ENCODE measurements around the gene BUD23. TPM values are rescaled to one million over a fixed set of nuclear protein-coding genes. Genes with fewer than 3 reads are reported as not detected.

The BUD23 gene
- polyA plus RNA-seq, 4 donors = 37.8 to 90.0 (median 61.7) TPM

DNA sequence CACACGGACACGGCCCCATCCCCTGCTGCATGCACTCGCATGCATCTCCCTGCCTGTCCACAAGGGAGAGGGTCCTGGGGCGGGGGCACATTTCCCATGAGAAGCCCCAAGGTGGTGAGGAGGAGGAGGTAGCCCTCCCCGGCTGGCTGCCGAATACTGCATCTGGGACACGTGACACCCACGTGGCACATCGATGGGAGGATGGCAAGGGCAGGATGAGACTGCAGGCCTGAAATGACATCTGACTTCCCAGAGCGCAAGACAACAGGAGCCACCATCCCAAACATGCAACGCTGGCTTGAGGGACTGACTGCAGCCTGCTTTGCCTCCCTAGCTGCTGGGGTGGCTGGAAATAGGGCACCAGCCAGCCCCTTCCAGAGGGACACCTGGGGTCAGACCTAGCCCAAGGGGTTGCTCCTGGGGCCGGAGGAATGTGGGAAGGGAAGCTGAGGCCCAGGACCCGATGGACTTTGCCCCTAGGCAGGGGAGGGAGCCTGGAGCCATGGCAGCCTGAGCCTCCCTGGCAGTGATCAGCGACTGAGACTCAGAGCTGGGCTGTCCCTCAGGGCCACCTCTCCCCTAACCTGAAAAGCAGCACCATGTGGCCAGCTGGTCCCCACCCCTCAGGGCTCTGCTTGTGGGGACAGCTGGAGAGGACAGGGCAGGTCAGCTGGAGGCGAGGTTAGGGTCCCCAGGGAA lies 16.1 kb downstream of the BUD23 start:
- Histone ChIP-seq H3K36me3 (ENCODE audit: control insufficient read depth in 3 of 3, insufficient read depth in 2 of 3, low read depth in 1 of 3, low read length in 3 of 3) (peaks cover 5 to 95% (median 12%) of the 10 kb centered on the region in 3 donors), H3K27ac (ENCODE audit: low read depth in 1 of 3, low read length in 2 of 3) (peak overlapping the region in 1 of 3 donors; percentile 51), H3K9me3 (ENCODE audit: control insufficient read depth in 2 of 2, insufficient read depth in 1 of 2, low read depth in 1 of 2, low read length in 1 of 2) (no peaks in the 10 kb centered on the region), H3K4me1 (ENCODE audit: control insufficient read depth in 3 of 3, insufficient read depth in 2 of 3, low read depth in 1 of 3, low read length in 2 of 3) (peaks cover 0 to 37% (median 2%) of the 10 kb centered on the region in 3 donors), H3K27me3 (ENCODE audit: control insufficient read depth in 3 of 3, insufficient read depth in 3 of 3, low read length in 3 of 3) (no peaks in the 10 kb centered on the region), H3K4me3 (ENCODE audit: low read depth in 1 of 3, low read length in 3 of 3) (no peak overlapping the region)
- 71 to 81% (median 75%) methylated on average over 14 to 15 of the region's 15 CpGs for WGBS, 3 donors
- DNase-seq (peak; percentile 39 to 61), FAIRE-seq (no peak)

DNA sequence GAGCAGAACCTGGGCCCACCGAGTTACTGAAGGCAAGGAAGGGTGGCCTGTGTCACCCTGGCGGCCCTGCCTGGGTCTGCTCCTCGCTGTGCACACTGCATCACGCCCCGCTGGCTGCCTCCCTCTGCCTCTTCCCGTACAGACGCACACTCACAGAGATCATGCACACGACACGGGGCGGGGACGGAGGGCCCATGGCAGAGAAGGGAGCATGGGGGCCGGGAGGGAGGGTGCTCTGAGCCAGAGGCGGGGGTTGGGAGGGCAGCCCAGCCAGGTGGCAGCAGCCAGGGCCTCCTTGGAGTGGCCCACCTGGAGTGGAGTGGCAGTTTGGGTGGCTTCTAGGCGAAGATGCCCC lies 16.6 kb downstream of the BUD23 start:
- DNase-seq (no peak), FAIRE-seq (no peak)
- Histone ChIP-seq H3K36me3 (ENCODE audit: control insufficient read depth in 3 of 3, insufficient read depth in 2 of 3, low read depth in 1 of 3, low read length in 3 of 3) (peaks cover 5 to 95% (median 9%) of the 10 kb centered on the region in 3 donors), H3K27ac (ENCODE audit: low read depth in 1 of 3, low read length in 2 of 3) (peak overlapping the region in 1 of 3 donors; percentile 51), H3K4me1 (ENCODE audit: control insufficient read depth in 3 of 3, insufficient read depth in 2 of 3, low read depth in 1 of 3, low read length in 2 of 3) (peaks cover 0 to 42% (median 2%) of the 10 kb centered on the region in 3 donors), H3K27me3 (ENCODE audit: control insufficient read depth in 3 of 3, insufficient read depth in 3 of 3, low read length in 3 of 3) (no peaks in the 10 kb centered on the region), H3K4me3 (ENCODE audit: low read depth in 1 of 3, low read length in 3 of 3) (no peak overlapping the region), H3K9me3 (ENCODE audit: control insufficient read depth in 2 of 2, insufficient read depth in 1 of 2, low read depth in 1 of 2, low read length in 1 of 2) (no peaks in the 10 kb centered on the region)
- whole genome bisulfite sequencing, 3 donors = 76 to 85% (median 81%) methylated on average over 11 to 14 of the region's 14 CpGs

DNA sequence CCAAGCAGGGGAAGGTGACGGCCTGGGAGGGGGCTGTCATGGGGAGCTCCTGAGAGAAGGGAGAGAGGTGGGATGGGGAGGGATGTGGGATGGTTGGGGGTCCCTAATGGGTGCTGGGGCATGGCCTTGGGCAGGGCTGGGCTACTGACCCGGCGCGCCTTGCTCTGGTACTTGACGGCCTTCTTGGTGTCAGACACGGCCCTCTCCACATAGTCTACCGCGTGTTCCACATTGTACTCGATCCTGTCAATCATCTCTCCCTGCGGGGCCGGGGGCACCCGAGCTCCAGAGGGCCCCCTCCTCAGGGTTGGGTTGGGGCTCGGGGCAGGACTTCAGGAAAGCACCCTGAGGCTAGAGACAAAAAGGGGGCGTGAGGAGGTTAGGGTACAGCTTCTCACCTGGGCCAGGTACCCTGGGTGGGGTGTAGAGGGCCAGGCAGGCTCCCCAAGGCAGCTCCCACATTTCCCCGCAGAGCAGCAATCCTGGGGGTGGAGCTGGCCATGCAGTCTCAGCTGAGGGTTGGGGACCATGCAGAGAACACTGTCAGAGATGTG lies 17.3 kb downstream of the BUD23 start:
- FAIRE-seq = no peak
- DNase-seq = no peak
- H3K27me3 ChIP-seq (ENCODE audit: control insufficient read depth in 3 of 3, insufficient read depth in 3 of 3, low read length in 3 of 3) = no peaks in the 10 kb centered on the region
- H3K9me3 ChIP-seq (ENCODE audit: control insufficient read depth in 2 of 2, insufficient read depth in 1 of 2, low read depth in 1 of 2, low read length in 1 of 2) = no peaks in the 10 kb centered on the region
- peak overlapping the region in 1 of 3 donors; percentile 30 for H3K27ac ChIP-seq (ENCODE audit: low read depth in 1 of 3, low read length in 2 of 3)
- peaks cover 0 to 44% (median 2%) of the 10 kb centered on the region in 3 donors for H3K4me1 ChIP-seq (ENCODE audit: control insufficient read depth in 3 of 3, insufficient read depth in 2 of 3, low read depth in 1 of 3, low read length in 2 of 3)
- 85 to 93% (median 86%) methylated on average over 14 to 15 of the region's 15 CpGs for WGBS, 3 donors
- H3K4me3 ChIP-seq (ENCODE audit: low read depth in 1 of 3, low read length in 3 of 3) = no peak overlapping the region
- peaks cover 5 to 95% (median 9%) of the 10 kb centered on the region in 3 donors for H3K36me3 ChIP-seq (ENCODE audit: control insufficient read depth in 3 of 3, insufficient read depth in 2 of 3, low read depth in 1 of 3, low read length in 3 of 3)

DNA sequence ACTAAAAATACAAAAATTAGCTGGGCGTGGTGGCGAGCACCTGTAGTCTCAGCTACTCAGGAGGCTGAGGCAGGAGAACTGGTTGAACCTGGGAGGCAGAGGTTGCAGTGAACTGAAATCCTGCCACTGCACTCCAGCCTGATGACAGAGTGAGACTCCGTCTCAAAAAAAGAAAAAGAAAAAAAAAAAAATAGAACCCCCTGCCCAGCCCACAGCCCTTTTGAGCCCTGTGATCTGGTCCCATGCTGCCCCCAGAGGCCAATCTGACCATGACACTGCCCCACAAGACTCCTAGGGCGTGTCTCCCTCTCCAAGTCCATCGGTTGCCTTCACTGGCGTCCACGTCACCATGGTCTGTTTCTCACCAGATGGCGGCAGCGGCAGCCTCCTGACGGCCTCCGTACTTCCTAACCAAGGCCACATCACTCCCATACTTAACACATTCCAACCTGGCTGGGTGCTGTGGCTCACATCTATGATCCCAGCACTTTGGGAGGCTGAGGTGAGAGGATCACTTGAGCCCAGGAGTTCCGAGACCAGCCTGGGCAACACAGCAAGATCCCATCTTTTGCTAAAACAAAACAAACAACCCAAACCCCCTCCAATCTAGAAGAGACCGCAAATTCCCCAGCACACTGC lies 18.1 kb downstream of the BUD23 start:
- no peak overlapping the region for H3K4me3 ChIP-seq (ENCODE audit: low read depth in 1 of 3, low read length in 3 of 3)
- no peaks in the 10 kb centered on the region for H3K27me3 ChIP-seq (ENCODE audit: control insufficient read depth in 3 of 3, insufficient read depth in 3 of 3, low read length in 3 of 3)
- 49 to 64% (median 55%) methylated on average over 13 of the region's 13 CpGs for WGBS, 3 donors
- peaks cover 5 to 97% (median 7%) of the 10 kb centered on the region in 3 donors for H3K36me3 ChIP-seq (ENCODE audit: control insufficient read depth in 3 of 3, insufficient read depth in 2 of 3, low read depth in 1 of 3, low read length in 3 of 3)
- peak; percentile 82 to 90 for DNase-seq
- H3K9me3 ChIP-seq (ENCODE audit: control insufficient read depth in 2 of 2, insufficient read depth in 1 of 2, low read depth in 1 of 2, low read length in 1 of 2) = no peaks in the 10 kb centered on the region
- H3K4me1 ChIP-seq (ENCODE audit: control insufficient read depth in 3 of 3, insufficient read depth in 2 of 3, low read depth in 1 of 3, low read length in 2 of 3) = peaks cover 0 to 44% (median 2%) of the 10 kb centered on the region in 3 donors
- peak overlapping the region; percentile 43 to 88 (median 87) for H3K27ac ChIP-seq (ENCODE audit: low read depth in 1 of 3, low read length in 2 of 3)
- no peak for FAIRE-seq

DNA sequence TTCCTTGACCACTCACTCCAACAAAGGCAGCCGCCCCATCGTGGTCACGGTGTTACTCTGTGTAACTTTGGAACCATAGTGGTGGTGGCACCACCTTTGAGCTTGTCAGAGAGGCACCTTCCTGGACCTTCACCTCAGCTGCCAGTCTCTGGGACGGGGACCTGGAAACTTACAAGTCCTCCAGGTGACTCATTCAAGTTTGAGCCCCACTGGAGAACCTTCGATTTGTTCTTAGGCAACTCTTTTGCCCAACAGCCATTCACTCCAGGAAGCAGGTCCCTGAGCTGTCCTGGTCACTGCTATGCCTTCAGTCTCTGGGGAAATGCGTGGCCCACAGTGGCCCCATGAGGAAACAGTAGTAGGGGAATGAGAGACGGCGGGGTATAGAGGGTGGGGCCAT lies 18.8 kb downstream of the BUD23 start:
- Histone ChIP-seq H3K27ac (ENCODE audit: low read depth in 1 of 3, low read length in 2 of 3) (peak overlapping the region; percentile 43 to 88 (median 87)), H3K9me3 (ENCODE audit: control insufficient read depth in 2 of 2, insufficient read depth in 1 of 2, low read depth in 1 of 2, low read length in 1 of 2) (no peaks in the 10 kb centered on the region), H3K4me1 (ENCODE audit: control insufficient read depth in 3 of 3, insufficient read depth in 2 of 3, low read depth in 1 of 3, low read length in 2 of 3) (peaks cover 0 to 44% (median 2%) of the 10 kb centered on the region in 3 donors), H3K27me3 (ENCODE audit: control insufficient read depth in 3 of 3, insufficient read depth in 3 of 3, low read length in 3 of 3) (no peaks in the 10 kb centered on the region), H3K4me3 (ENCODE audit: low read depth in 1 of 3, low read length in 3 of 3) (no peak overlapping the region), H3K36me3 (ENCODE audit: control insufficient read depth in 3 of 3, insufficient read depth in 2 of 3, low read depth in 1 of 3, low read length in 3 of 3) (peaks cover 4 to 97% (median 5%) of the 10 kb centered on the region in 3 donors)
- 55 to 76% (median 56%) methylated on average over 8 of the region's 8 CpGs for WGBS, 3 donors
- DNase-seq = peak; percentile 77 to 89
- no peak for FAIRE-seq

DNA sequence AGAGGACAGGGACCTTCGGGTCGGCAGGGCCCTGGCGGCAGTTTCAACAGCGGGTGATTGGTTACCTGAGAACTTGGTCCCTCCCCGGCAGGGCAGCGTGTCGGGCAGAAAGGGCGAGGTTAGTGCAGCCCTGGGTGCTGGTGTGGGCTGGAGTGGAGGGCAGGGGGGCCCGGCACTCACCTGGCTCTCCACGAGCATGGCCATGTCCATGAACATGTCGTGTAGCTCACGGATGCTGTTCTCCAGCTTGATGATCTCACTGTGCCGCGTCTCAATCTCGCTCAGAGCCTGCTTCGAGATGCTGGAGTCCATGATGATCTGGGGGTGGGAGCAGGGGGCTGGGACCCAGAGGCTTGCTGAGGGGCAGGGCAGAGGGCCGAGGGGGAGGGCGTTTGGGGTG lies 19.3 kb downstream of the BUD23 start:
- WGBS, 3 donors = 87 to 94% (median 89%) methylated on average over 16 to 18 of the region's 18 CpGs
- no peak for FAIRE-seq
- Histone ChIP-seq H3K27me3 (ENCODE audit: control insufficient read depth in 3 of 3, insufficient read depth in 3 of 3, low read length in 3 of 3) (no peaks in the 10 kb centered on the region), H3K4me3 (ENCODE audit: low read depth in 1 of 3, low read length in 3 of 3) (no peak overlapping the region), H3K36me3 (ENCODE audit: control insufficient read depth in 3 of 3, insufficient read depth in 2 of 3, low read depth in 1 of 3, low read length in 3 of 3) (peaks cover 0 to 96% (median under 1%) of the 10 kb centered on the region in 3 donors), H3K27ac (ENCODE audit: low read depth in 1 of 3, low read length in 2 of 3) (peak overlapping the region; percentile 43 to 88 (median 87)), H3K4me1 (ENCODE audit: control insufficient read depth in 3 of 3, insufficient read depth in 2 of 3, low read depth in 1 of 3, low read length in 2 of 3) (peaks cover 0 to 44% (median 2%) of the 10 kb centered on the region in 3 donors), H3K9me3 (ENCODE audit: control insufficient read depth in 2 of 2, insufficient read depth in 1 of 2, low read depth in 1 of 2, low read length in 1 of 2) (no peaks in the 10 kb centered on the region)
- DNase-seq = no peak

DNA sequence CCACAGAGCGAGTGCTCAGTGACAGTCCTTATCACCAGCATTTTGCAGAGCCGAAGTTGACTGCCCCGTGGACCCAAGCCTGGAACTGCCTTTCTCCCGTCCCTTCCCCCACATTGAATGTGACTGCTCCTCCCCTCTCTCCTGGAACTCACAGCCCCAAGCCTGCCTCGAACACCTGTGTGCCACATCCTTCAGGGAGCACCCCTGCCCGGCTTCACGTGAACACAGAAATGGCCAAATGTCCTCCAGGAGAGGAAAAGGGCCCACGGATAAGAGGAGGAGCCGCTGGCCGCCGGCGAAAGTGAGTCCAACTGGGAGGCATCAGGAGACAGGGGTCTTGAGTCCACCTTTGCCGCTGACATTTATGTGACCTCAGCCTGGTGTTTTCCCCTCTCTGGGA lies 19.8 kb downstream of the BUD23 start:
- DNase-seq = no peak
- H3K27ac ChIP-seq (ENCODE audit: low read depth in 1 of 3, low read length in 2 of 3) = peak overlapping the region in 2 of 3 donors; percentile 87 to 88
- WGBS, 3 donors = 76 to 77% (median 76%) methylated on average over 13 of the region's 13 CpGs
- FAIRE-seq = no peak
- peaks cover 0 to 44% (median 2%) of the 10 kb centered on the region in 3 donors for H3K4me1 ChIP-seq (ENCODE audit: control insufficient read depth in 3 of 3, insufficient read depth in 2 of 3, low read depth in 1 of 3, low read length in 2 of 3)
- H3K27me3 ChIP-seq (ENCODE audit: control insufficient read depth in 3 of 3, insufficient read depth in 3 of 3, low read length in 3 of 3) = no peaks in the 10 kb centered on the region
- H3K36me3 ChIP-seq (ENCODE audit: control insufficient read depth in 3 of 3, insufficient read depth in 2 of 3, low read depth in 1 of 3, low read length in 3 of 3) = peaks cover 0 to 92% (median 0%) of the 10 kb centered on the region in 3 donors
- no peaks in the 10 kb centered on the region for H3K9me3 ChIP-seq (ENCODE audit: control insufficient read depth in 2 of 2, insufficient read depth in 1 of 2, low read depth in 1 of 2, low read length in 1 of 2)
- H3K4me3 ChIP-seq (ENCODE audit: low read depth in 1 of 3, low read length in 3 of 3) = no peak overlapping the region

DNA sequence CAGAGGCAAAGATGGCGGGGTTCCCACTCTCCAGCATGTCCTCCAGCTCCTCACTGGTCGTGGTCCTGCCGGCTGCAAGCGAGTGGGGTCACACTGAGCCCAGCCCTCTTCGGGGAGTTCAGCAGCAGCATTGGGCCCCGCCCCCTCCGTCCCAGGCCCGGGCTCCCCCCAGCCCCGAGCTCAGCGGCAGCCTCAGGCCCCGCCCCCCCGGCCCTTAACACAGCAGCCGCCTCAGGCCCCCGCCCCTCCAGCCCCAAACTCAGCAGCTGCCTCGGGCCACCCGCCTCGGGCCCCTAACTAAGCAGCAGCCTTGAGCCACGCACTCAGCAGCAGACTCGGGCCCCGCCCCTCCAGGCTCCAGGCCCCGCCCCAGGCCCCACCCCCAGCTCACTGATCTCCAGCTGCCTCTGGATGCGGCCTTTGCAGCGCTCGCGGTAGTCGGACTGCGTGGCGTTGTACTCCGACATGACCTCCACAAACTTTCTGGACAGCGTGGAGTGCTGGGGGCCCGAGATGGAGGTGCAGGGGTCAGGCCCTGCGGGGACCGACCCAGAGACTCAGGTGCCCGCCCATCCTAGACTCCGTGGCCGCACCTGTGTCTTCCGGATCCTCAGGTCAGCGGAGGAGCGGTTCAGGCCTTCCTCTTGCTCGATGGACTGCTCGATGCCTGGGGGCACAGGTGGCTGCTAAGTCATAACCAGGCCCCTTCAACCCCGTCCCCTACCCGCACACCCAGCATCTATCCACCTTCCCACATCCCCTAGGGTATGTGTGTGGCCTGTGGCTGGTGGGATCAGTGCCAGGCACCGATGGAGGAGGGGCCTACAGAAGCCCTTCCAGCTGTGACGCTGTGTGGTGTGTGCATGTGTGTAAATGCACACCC lies 20.6 kb downstream of the BUD23 start:
- WGBS, 3 donors = 27 to 33% (median 30%) methylated on average over 32 to 45 of the region's 45 CpGs
- H3K27me3 ChIP-seq (ENCODE audit: control insufficient read depth in 3 of 3, insufficient read depth in 3 of 3, low read length in 3 of 3) = no peaks in the 10 kb centered on the region
- FAIRE-seq (no peak), DNase-seq (peak; percentile 79)
- no peaks in the 10 kb centered on the region for H3K9me3 ChIP-seq (ENCODE audit: control insufficient read depth in 2 of 2, insufficient read depth in 1 of 2, low read depth in 1 of 2, low read length in 1 of 2)
- peak overlapping the region in 2 of 3 donors; percentile 25 to 88 for H3K27ac ChIP-seq (ENCODE audit: low read depth in 1 of 3, low read length in 2 of 3)
- peaks cover 0 to 44% (median 2%) of the 10 kb centered on the region in 3 donors for H3K4me1 ChIP-seq (ENCODE audit: control insufficient read depth in 3 of 3, insufficient read depth in 2 of 3, low read depth in 1 of 3, low read length in 2 of 3)
- H3K4me3 ChIP-seq (ENCODE audit: low read depth in 1 of 3, low read length in 3 of 3) = no peak overlapping the region
- peaks cover 0 to 92% (median 0%) of the 10 kb centered on the region in 3 donors for H3K36me3 ChIP-seq (ENCODE audit: control insufficient read depth in 3 of 3, insufficient read depth in 2 of 3, low read depth in 1 of 3, low read length in 3 of 3)

Measured in small intestine (tissue), 7 donors.